Ishikawa (cell line): ENCODE data around the gene BUD13.

Experiments used
- CEBPB ChIP-seq: IDR thresholded peaks from 2 replicates; pipeline ENCODE4 v1.6.1; 2012
- RAD21 ChIP-seq: IDR thresholded peaks from 2 replicates; pipeline ENCODE4 v1.6.1; 2012; ENCODE audit warnings: low read depth
- YY1 ChIP-seq: IDR thresholded peaks from 2 replicates; pipeline ENCODE4 v1.6.1; 2012; ENCODE audit warnings: low read depth

DNA sequence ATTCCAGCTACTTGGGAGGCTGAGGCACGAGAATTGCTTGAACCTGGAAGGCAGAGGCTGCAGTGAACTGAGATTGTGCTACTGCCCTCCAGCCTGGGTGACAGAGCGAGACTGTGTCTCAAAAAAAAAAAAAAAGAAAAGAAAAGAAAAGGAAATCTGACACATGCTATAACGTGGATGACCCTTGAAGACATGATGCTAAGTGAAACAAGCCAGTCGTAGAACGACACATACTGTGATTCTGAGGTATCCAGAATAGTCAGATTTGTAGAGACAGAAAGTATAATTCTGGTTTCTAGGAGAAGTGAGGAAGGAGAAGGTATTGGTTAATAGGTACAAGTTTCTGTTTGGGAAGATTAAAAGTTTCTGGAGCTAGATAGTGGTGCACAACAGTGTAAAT, 25.6 kb upstream of the BUD13 start:
- TF ChIP-seq RAD21: no peak
- no peak for TF ChIP-seq YY1
- no peak for TF ChIP-seq CEBPB
